ENCODE results near the gene HELZ2.
"Not testable (repeated sequence)": the region's sequence is repeated elsewhere in the genome, so short reads cannot be mapped to it uniquely, and the experiment has no call there.

Gene HELZ2

GRCh38 chr20:63571087-63571478, 3.0 kb downstream of the HELZ2 start:
- H3K4me1 ChIP-seq (ENCODE audit: control insufficient read depth in 5 of 5, insufficient read depth in 5 of 5, low read length in 5 of 5): peaks cover 2 to 49% (median 30%) of the 10 kb centered on the region in 5 donors
- H3K9me3 ChIP-seq (ENCODE audit: control insufficient read depth in 5 of 5, low read length in 5 of 5); H3K9ac ChIP-seq (ENCODE audit: low read length in 5 of 5); H3K4me3 ChIP-seq (ENCODE audit: low read depth in 1 of 5, low read length in 5 of 5); H3K27me3 ChIP-seq (ENCODE audit: control insufficient read depth in 5 of 5, insufficient read depth in 4 of 5, low read length in 5 of 5); H3K27ac ChIP-seq (ENCODE audit: low read depth, low read length): not testable (repeated sequence)
- H3K36me3 ChIP-seq (ENCODE audit: control insufficient read depth in 5 of 5, insufficient read depth in 5 of 5, low read length in 5 of 5): peaks cover 0 to 33% (median 8%) of the 10 kb centered on the region in 5 donors

DNA sequence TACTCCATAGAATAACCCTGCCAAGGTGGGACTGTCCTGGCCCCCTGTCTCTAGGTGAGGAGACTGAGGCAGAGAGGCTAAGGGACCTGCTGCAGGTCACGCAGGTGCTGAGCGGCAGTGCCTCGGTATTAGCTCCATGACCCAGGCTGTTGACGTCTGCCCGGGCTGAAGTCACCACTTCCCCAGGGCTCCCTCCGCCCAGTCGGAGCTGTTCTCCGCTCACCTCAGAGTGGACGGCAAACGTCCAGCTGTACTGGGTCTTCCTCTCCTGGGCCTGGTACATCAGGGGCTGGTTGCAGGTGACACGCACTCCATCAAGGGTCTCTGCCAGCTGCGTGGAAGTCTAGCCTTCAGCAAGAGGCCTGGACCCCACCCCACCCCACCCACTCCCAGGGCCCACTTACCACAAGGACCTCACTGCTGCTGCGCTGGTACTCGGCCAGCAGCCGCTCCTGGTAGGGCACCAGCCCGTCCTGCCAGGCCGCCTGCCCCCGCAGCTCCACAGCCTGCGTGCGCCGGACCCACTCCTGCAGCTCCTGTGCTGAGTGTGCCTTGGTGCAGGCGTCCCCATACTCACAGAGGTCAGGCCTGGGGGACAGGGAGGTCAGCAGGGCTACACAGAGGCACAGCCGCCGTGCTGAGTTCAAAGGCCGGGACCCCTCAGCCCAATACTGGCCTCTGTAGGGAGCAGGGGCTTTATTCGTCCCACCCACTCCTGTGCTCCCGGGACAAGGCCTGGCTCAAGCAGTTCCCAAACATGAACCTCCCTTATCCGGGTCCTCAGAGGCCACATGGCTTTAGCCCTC, 3.6 kb downstream of the HELZ2 start:
- Histone ChIP-seq H3K9ac (ENCODE audit: low read length in 5 of 5) (no peak overlapping the region), H3K9me3 (ENCODE audit: control insufficient read depth in 5 of 5, low read length in 5 of 5) (no peaks in the 10 kb centered on the region), H3K4me3 (ENCODE audit: low read depth in 1 of 5, low read length in 5 of 5) (no peak overlapping the region), H3K27ac (ENCODE audit: low read depth, low read length) (no peak overlapping the region), H3K27me3 (ENCODE audit: control insufficient read depth in 5 of 5, insufficient read depth in 4 of 5, low read length in 5 of 5) (peaks cover 0 to 8% (median 0%) of the 10 kb centered on the region in 5 donors), H3K4me1 (ENCODE audit: control insufficient read depth in 5 of 5, insufficient read depth in 5 of 5, low read length in 5 of 5) (peaks cover 2 to 49% (median 30%) of the 10 kb centered on the region in 5 donors), H3K36me3 (ENCODE audit: control insufficient read depth in 5 of 5, insufficient read depth in 5 of 5, low read length in 5 of 5) (peaks cover 0 to 39% (median 13%) of the 10 kb centered on the region in 5 donors)

DNA sequence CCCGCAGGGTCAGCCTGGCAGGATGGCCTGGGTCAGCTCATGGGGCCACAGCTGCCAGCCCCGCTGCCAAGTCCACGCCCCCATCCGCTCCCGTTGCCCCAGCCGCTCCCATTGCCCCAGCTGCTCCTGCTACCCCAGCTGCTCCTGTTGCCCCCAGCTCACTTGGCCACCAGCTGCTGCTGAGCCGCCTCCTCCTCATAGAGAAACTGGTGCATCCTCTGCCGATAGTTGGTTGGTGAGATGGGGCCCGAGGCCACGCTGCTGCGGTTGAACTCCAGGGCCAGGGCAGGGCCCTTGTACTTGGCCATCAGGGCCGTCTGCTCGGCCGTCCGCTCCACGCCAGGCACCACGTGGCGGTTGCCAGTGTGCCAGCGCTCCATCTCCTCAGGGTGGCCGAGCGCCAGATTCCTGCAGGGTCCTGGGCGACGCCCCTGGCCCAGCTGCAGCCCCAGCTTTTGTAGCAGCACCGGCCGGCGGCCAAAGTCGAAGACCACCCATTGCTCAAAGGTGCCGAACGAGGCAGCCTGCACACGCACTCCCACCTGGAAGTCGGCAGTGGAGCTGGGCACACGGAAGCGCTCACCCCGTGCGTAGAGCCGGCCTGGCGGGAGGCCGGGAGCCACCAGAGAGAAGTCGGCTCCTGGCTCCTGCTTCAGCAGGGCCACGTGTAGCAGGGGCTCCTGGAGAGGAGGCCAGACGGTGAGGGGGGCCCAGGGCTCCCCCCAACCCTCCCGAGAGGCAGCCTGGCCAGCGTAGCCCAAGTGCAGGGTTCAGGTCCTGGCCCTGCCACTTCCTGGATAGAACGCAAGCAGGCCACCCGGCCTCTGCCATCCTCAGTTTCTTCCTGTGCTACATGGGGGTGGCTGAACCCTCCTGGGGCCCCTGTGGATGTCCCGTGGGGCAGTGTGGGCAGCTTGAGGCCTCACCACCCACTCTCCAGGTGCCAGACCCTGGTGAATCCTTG, 4.8 kb downstream of the HELZ2 start:
- H3K9ac ChIP-seq (ENCODE audit: low read length in 5 of 5): no peak overlapping the region
- no peaks in the 10 kb centered on the region for H3K9me3 ChIP-seq (ENCODE audit: control insufficient read depth in 5 of 5, low read length in 5 of 5)
- peaks cover 0 to 8% (median 0%) of the 10 kb centered on the region in 5 donors for H3K27me3 ChIP-seq (ENCODE audit: control insufficient read depth in 5 of 5, insufficient read depth in 4 of 5, low read length in 5 of 5)
- H3K4me1 ChIP-seq (ENCODE audit: control insufficient read depth in 5 of 5, insufficient read depth in 5 of 5, low read length in 5 of 5): peaks cover 2 to 43% (median 24%) of the 10 kb centered on the region in 5 donors
- H3K36me3 ChIP-seq (ENCODE audit: control insufficient read depth in 5 of 5, insufficient read depth in 5 of 5, low read length in 5 of 5): peaks cover 0 to 51% (median 23%) of the 10 kb centered on the region in 5 donors
- no peak overlapping the region for H3K27ac ChIP-seq (ENCODE audit: low read depth, low read length)
- no peak overlapping the region for H3K4me3 ChIP-seq (ENCODE audit: low read depth in 1 of 5, low read length in 5 of 5)

DNA sequence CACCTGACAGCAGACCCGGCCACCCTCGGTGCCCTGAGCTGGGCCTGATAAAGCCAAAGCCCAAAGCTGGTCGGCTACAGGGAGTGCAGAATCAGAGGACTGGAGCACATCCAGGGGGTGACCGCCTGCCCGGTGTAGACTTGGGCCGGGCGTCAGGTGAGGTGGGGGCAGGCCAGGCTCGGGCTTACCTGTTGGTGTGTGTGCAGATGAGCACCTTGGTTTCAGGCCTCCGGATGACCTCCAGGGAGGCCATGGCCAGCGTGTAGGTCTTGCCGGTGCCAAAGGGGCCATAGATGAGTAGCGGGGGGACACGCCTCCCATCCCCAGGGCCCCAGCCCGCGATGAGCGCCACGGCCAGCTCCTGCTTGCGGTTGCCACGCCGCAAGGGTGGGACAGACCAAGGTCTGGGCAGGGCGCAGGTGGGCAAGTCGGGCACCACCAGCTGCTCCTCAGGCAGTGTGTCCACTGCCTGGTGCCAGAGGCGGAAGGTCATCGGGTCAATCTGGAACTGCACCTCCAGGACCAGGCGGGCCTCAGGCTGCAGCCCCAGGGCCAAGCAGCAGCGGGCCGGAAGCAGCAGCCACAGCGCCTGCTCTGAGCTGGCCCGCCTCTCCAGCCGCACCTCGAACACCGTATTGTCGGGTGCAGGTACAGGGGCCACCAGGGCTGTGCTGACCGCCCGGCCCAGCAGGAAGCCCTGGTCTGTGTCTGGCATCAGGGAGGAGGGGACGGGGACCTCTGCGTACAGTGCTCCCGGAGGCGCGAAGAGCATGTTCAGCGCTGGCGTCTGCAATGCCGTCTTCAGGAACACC, 5.7 kb downstream of the HELZ2 start:
- H3K36me3 ChIP-seq (ENCODE audit: control insufficient read depth in 5 of 5, insufficient read depth in 5 of 5, low read length in 5 of 5): peaks cover 0 to 60% (median 32%) of the 10 kb centered on the region in 5 donors
- no peaks in the 10 kb centered on the region for H3K9me3 ChIP-seq (ENCODE audit: control insufficient read depth in 5 of 5, low read length in 5 of 5)
- peak overlapping the region in 1 of 5 donors; percentile 24 for H3K4me3 ChIP-seq (ENCODE audit: low read depth in 1 of 5, low read length in 5 of 5)
- no peak overlapping the region for H3K9ac ChIP-seq (ENCODE audit: low read length in 5 of 5)
- peaks cover 0 to 38% (median 19%) of the 10 kb centered on the region in 5 donors for H3K4me1 ChIP-seq (ENCODE audit: control insufficient read depth in 5 of 5, insufficient read depth in 5 of 5, low read length in 5 of 5)
- peaks cover 0 to 8% (median 0%) of the 10 kb centered on the region in 5 donors for H3K27me3 ChIP-seq (ENCODE audit: control insufficient read depth in 5 of 5, insufficient read depth in 4 of 5, low read length in 5 of 5)
- H3K27ac ChIP-seq (ENCODE audit: low read depth, low read length): no peak overlapping the region

DNA sequence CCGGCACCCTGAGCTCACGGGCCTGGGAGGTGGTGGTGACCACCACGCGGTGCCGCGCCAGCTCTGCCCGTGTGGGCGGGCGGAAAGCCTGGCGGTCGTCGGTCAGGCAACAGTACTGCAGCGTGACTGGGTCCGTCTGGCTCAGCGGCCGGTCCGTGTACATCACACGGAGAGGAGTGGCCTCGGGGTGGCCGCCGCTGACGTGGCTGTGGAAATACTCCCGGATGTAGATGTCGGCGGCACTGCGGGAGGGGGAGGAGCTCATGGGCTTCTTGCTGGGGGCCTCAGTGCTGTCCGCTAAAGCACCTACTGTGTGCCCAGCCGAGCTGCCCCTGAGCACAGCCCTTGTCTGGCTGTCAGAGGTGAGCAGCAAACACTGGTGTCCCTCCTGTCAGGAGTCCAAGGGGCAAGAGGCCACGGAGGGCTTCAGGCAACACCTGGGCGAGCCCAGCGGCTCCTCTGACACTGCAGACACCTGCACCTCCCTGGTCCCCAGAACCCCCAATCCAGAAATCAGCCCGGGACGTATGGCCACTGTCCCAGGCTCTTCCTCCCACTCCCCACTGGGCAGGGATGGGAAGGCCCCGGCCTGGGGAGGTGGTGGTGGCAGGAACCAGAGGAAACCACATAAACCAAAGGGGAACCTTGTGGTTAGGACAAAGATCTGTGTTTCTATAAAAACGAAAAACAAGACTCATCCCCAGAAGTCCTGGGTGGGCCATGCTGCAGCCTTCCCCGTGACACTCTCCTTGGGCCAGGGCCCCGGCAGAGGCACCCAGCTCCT, 6.5 kb downstream of the HELZ2 start:
- no peak overlapping the region for H3K27ac ChIP-seq (ENCODE audit: low read depth, low read length)
- H3K4me3 ChIP-seq (ENCODE audit: low read depth in 1 of 5, low read length in 5 of 5): peak overlapping the region in 1 of 5 donors; percentile 37
- peaks cover 0 to 64% (median 39%) of the 10 kb centered on the region in 5 donors for H3K36me3 ChIP-seq (ENCODE audit: control insufficient read depth in 5 of 5, insufficient read depth in 5 of 5, low read length in 5 of 5)
- H3K9ac ChIP-seq (ENCODE audit: low read length in 5 of 5): no peak overlapping the region
- H3K27me3 ChIP-seq (ENCODE audit: control insufficient read depth in 5 of 5, insufficient read depth in 4 of 5, low read length in 5 of 5): peaks cover 0 to 8% (median 0%) of the 10 kb centered on the region in 5 donors
- peaks cover 0 to 30% (median 12%) of the 10 kb centered on the region in 5 donors for H3K4me1 ChIP-seq (ENCODE audit: control insufficient read depth in 5 of 5, insufficient read depth in 5 of 5, low read length in 5 of 5)
- H3K9me3 ChIP-seq (ENCODE audit: control insufficient read depth in 5 of 5, low read length in 5 of 5): no peaks in the 10 kb centered on the region

DNA sequence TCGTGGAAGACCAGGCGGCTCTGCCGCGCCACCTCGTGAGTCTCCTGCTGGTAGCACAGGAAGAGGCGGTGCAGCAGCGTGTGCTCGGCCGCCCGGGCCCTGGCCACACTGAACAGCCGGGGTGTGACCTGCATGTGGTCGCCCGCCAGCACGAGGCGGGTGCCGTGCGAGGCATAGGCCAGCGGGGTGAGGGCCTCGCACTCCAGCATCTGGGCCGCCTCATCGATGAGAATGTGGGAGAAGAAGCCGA, 7.0 kb downstream of the HELZ2 start:
- Histone ChIP-seq H3K9me3 (ENCODE audit: control insufficient read depth in 5 of 5, low read length in 5 of 5) (no peaks in the 10 kb centered on the region), H3K36me3 (ENCODE audit: control insufficient read depth in 5 of 5, insufficient read depth in 5 of 5, low read length in 5 of 5) (peaks cover 0 to 64% (median 38%) of the 10 kb centered on the region in 5 donors), H3K27ac (ENCODE audit: low read depth, low read length) (no peak overlapping the region), H3K9ac (ENCODE audit: low read length in 5 of 5) (no peak overlapping the region), H3K4me1 (ENCODE audit: control insufficient read depth in 5 of 5, insufficient read depth in 5 of 5, low read length in 5 of 5) (peaks cover 0 to 27% (median 12%) of the 10 kb centered on the region in 5 donors), H3K4me3 (ENCODE audit: low read depth in 1 of 5, low read length in 5 of 5) (no peak overlapping the region), H3K27me3 (ENCODE audit: control insufficient read depth in 5 of 5, insufficient read depth in 4 of 5, low read length in 5 of 5) (peaks cover 0 to 8% (median 0%) of the 10 kb centered on the region in 5 donors)

GRCh38 chr20:63566395-63567135, 7.5 kb downstream of the HELZ2 start:
- H3K36me3 ChIP-seq (ENCODE audit: control insufficient read depth in 5 of 5, insufficient read depth in 5 of 5, low read length in 5 of 5): peaks cover 0 to 66% (median 38%) of the 10 kb centered on the region in 5 donors
- no peak overlapping the region for H3K4me3 ChIP-seq (ENCODE audit: low read depth in 1 of 5, low read length in 5 of 5)
- H3K9me3 ChIP-seq (ENCODE audit: control insufficient read depth in 5 of 5, low read length in 5 of 5): no peaks in the 10 kb centered on the region
- H3K9ac ChIP-seq (ENCODE audit: low read length in 5 of 5): no peak overlapping the region
- H3K27me3 ChIP-seq (ENCODE audit: control insufficient read depth in 5 of 5, insufficient read depth in 4 of 5, low read length in 5 of 5): peaks cover 0 to 5% (median 0%) of the 10 kb centered on the region in 5 donors
- peaks cover 0 to 27% (median 12%) of the 10 kb centered on the region in 5 donors for H3K4me1 ChIP-seq (ENCODE audit: control insufficient read depth in 5 of 5, insufficient read depth in 5 of 5, low read length in 5 of 5)
- no peak overlapping the region for H3K27ac ChIP-seq (ENCODE audit: low read depth, low read length)

GRCh38 chr20:63565699-63566335, 8.2 kb downstream of the HELZ2 start:
- H3K4me1 ChIP-seq (ENCODE audit: control insufficient read depth in 5 of 5, insufficient read depth in 5 of 5, low read length in 5 of 5): peaks cover 0 to 27% (median 12%) of the 10 kb centered on the region in 5 donors
- H3K4me3 ChIP-seq (ENCODE audit: low read depth in 1 of 5, low read length in 5 of 5): no peak overlapping the region
- no peak overlapping the region for H3K27ac ChIP-seq (ENCODE audit: low read depth, low read length)
- H3K9ac ChIP-seq (ENCODE audit: low read length in 5 of 5): no peak overlapping the region
- H3K36me3 ChIP-seq (ENCODE audit: control insufficient read depth in 5 of 5, insufficient read depth in 5 of 5, low read length in 5 of 5): peaks cover 0 to 73% (median 46%) of the 10 kb centered on the region in 5 donors
- H3K9me3 ChIP-seq (ENCODE audit: control insufficient read depth in 5 of 5, low read length in 5 of 5): no peaks in the 10 kb centered on the region
- peaks cover 0 to 5% (median 0%) of the 10 kb centered on the region in 5 donors for H3K27me3 ChIP-seq (ENCODE audit: control insufficient read depth in 5 of 5, insufficient read depth in 4 of 5, low read length in 5 of 5)

All from subcutaneous abdominal adipose tissue (tissue), 5 donors.